ENCODE results near the gene SSTR5. TPM values are rescaled to one million over a fixed set of nuclear protein-coding genes. Genes with fewer than 3 reads are reported as not detected.

SSTR5 gene
- total and polyA plus RNA-seq, 10 of the 15 experiments (the other 5 are each of a cell fraction or from before 2014, with no cell fraction given), result not detected

- in situ Hi-C loops (cut with MboI), result no loop called here
- no peaks in the 10 kb centered on the region for H4K20me1 ChIP-seq (ENCODE audit: control insufficient read depth, insufficient read depth)
Observed at GRCh38 chr16:1045993-1046911, 26.3 kb upstream of the SSTR5 start.

GRCh38 chr16:1047123-1047522 is 25.4 kb upstream of the SSTR5 start:
- FAIRE-seq (no peak), DNase-seq (ENCODE audit: low read depth, low spot score) (no peak), ATAC-seq (no peak)
- Histone ChIP-seq H3K4me1 (ENCODE audit: control insufficient read depth, insufficient read depth, low read length) (no peaks in the 10 kb centered on the region), H3K79me2 (ENCODE audit: control insufficient read depth, insufficient read depth, low read length) (no peaks in the 10 kb centered on the region), H3K4me3 (no peak overlapping the region), H3K9me3 (replicated peaks; ENCODE audit: control insufficient read depth, insufficient read depth, low read length) (no peaks in the 10 kb centered on the region), H2AFZ (ENCODE audit: control insufficient read depth, low read depth, low read length) (no peak overlapping the region), H4K20me1 (ENCODE audit: control insufficient read depth, insufficient read depth) (no peaks in the 10 kb centered on the region), H3K4me2 (ENCODE audit: control insufficient read depth, insufficient read depth) (no peak overlapping the region), H3K27me3 (replicated peaks in 1 of 2; ENCODE audit: control insufficient read depth in 2 of 2, insufficient read depth in 2 of 2, low read length in 1 of 2) (no peaks in the 10 kb centered on the region), H3K9ac (ENCODE audit: control insufficient read depth, insufficient read depth, low read length) (no peak overlapping the region), H3K27ac (ENCODE audit: control insufficient read depth, insufficient read depth) (no peak overlapping the region), H3K36me3 (ENCODE audit: control insufficient read depth in 2 of 2, insufficient read depth in 2 of 2, low read length in 1 of 2) (no peaks in the 10 kb centered on the region)
- BruUV-seq (replicated peaks), result no TSS peak
- SMC1A ChIA-PET (ENCODE audit: uncharacterized antibody, unreplicated experiment), result no interaction called here
- POLR2A ChIA-PET, result interaction anchor here (0.6 kb wide), 1 partner anchor 259 kb away, joined by 4 read pairs; the partner anchor contains the start of gene CHTF18
- 34% methylated on average over 9 of the region's 9 CpGs for WGBS (ENCODE audit: insufficient coverage, insufficient replicate concordance, low lambda C conversion rate, missing lambda C conversion rate)
- RAD21 ChIA-PET (ENCODE audit: unreplicated experiment), result no interaction called here
- CTCF ChIA-PET, result no interaction called here
- TF ChIP-seq ZSCAN29 (IDR thresholded peaks at IDR 0.05), result no peak
- no peak for TF ChIP-seq RAD51 (IDR thresholded peaks at IDR 0.05)
- no peak for TF ChIP-seq NFIC (IDR thresholded peaks at IDR 0.05; ENCODE audit: low read depth, low read length)
- no peak for TF ChIP-seq CHD2 (IDR thresholded peaks at IDR 0.05; ENCODE audit: borderline replicate concordance, low read depth, low read length)
- no peak for TF ChIP-seq SREBF2 (IDR thresholded peaks at IDR 0.05; ENCODE audit: low read length)
- no peak for TF ChIP-seq FOXM1 (IDR thresholded peaks at IDR 0.05; ENCODE audit: low read depth, low read length)
- TF ChIP-seq RUNX3 (IDR thresholded peaks at IDR 0.05; ENCODE audit: low read length), result no peak
- TF ChIP-seq IKZF1 (conservative IDR thresholded peaks at IDR 0.05), result no peak
- TF ChIP-seq RAD21 (IDR thresholded peaks at IDR 0.05; ENCODE audit: insufficient read depth, low read depth, low read length), result no peak
- TF ChIP-seq SREBF1 (IDR thresholded peaks at IDR 0.05; ENCODE audit: low read length), result no peak
- TF ChIP-seq, protein P1, sequence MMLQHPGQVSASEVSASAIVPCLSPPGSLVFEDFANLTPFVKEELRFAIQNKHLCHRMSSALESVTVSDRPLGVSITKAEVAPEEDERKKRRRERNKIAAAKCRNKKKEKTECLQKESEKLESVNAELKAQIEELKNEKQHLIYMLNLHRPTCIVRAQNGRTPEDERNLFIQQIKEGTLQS (IDR thresholded peaks at IDR 0.05; ENCODE audit: borderline replicate concordance, extremely low read depth, low read depth, low read length), result no peak
- no peak for TF ChIP-seq GATAD2B (conservative IDR thresholded peaks at IDR 0.05; ENCODE audit: low read depth)
- TF ChIP-seq ETV6 (conservative IDR thresholded peaks at IDR 0.05 in 1 of 2, IDR thresholded peaks at IDR 0.05 in 1 of 2; ENCODE audit: borderline replicate concordance in 1 of 2, low read depth in 1 of 2), result no peak
- TF ChIP-seq USF2 (IDR thresholded peaks at IDR 0.05; ENCODE audit: borderline replicate concordance, low read depth, low read length), result no peak
- TF ChIP-seq LARP7 (IDR thresholded peaks at IDR 0.05), result no peak
- TF ChIP-seq SMAD1 (IDR thresholded peaks at IDR 0.05; ENCODE audit: low read depth, partially characterized antibody), result no peak
- no peak for TF ChIP-seq BRCA1 (IDR thresholded peaks at IDR 0.05; ENCODE audit: low read depth, low read length)
- intact Hi-C loops (cut with micrococcal nuclease; ENCODE audit: unreplicated experiment) (no loop called here), in situ Hi-C loops (cut with MboI) (no loop called here)

More at GRCh38 chr16:1045993-1046911, 26.3 kb upstream of the SSTR5 start:
- ChIA-PET RAD21 (ENCODE audit: unreplicated experiment) (no interaction called here), POLR2A (no interaction called here), CTCF (no interaction called here), SMC1A (ENCODE audit: uncharacterized antibody, unreplicated experiment) (no interaction called here)
- ATAC-seq (no peak), FAIRE-seq (no peak), DNase-seq (ENCODE audit: low read depth, low spot score) (no peak)
- 73% methylated on average over 33 of the region's 49 CpGs for WGBS (ENCODE audit: insufficient coverage, insufficient replicate concordance, low lambda C conversion rate, missing lambda C conversion rate)
- Histone ChIP-seq H3K27ac (ENCODE audit: control insufficient read depth, insufficient read depth) (no peak overlapping the region), H3K36me3 (ENCODE audit: control insufficient read depth in 2 of 2, insufficient read depth in 2 of 2, low read length in 1 of 2) (no peaks in the 10 kb centered on the region), H3K9ac (ENCODE audit: control insufficient read depth, insufficient read depth, low read length) (no peak overlapping the region), H2AFZ (ENCODE audit: control insufficient read depth, low read depth, low read length) (no peak overlapping the region), H3K9me3 (replicated peaks; ENCODE audit: control insufficient read depth, insufficient read depth, low read length) (no peaks in the 10 kb centered on the region), H3K27me3 (replicated peaks in 1 of 2; ENCODE audit: control insufficient read depth in 2 of 2, insufficient read depth in 2 of 2, low read length in 1 of 2) (no peaks in the 10 kb centered on the region), H3K4me3 (no peak overlapping the region), H3K4me2 (ENCODE audit: control insufficient read depth, insufficient read depth) (no peak overlapping the region), H3K4me1 (ENCODE audit: control insufficient read depth, insufficient read depth, low read length) (no peaks in the 10 kb centered on the region), H3K79me2 (ENCODE audit: control insufficient read depth, insufficient read depth, low read length) (no peaks in the 10 kb centered on the region)
- BruUV-seq (replicated peaks), result no TSS peak
- intact Hi-C loops (cut with micrococcal nuclease; ENCODE audit: unreplicated experiment), result no loop called here
- TF ChIP-seq HDAC6 (IDR thresholded peaks at IDR 0.05; ENCODE audit: unreplicated experiment), result no peak
- TF ChIP-seq TCF12 (IDR thresholded peaks at IDR 0.05; ENCODE audit: low read depth, low read length), result no peak

All from GM12878 (cell line).